ENCODE measurements around the gene ADRB2.

GRCh38 chr5:148844433-148845280 is 18.2 kb downstream of the ADRB2 start:
- TF ChIP-seq POLR2G (IDR thresholded peaks at IDR 0.05; ENCODE audit: low read depth, low read length) = no peak
- TF ChIP-seq POLR2A (IDR thresholded peaks at IDR 0.05; ENCODE audit: insufficient read depth in 1 of 2, low read depth in 2 of 2, low read length in 2 of 2) = no peak
- TF ChIP-seq PHF21A (CRISPR knock-in tag; IDR thresholded peaks at IDR 0.05) = no peak
- TF ChIP-seq ZNF331 (CRISPR knock-in tag; IDR thresholded peaks at IDR 0.05) = no peak
- no peak for TF ChIP-seq ZSCAN30 (CRISPR knock-in tag; IDR thresholded peaks at IDR 0.05)
- TF ChIP-seq NAIF1 (CRISPR knock-in tag; IDR thresholded peaks at IDR 0.05; ENCODE audit: borderline replicate concordance) = no peak
- TF ChIP-seq NFIC (IDR thresholded peaks at IDR 0.05; ENCODE audit: low read length) = no peak

All from HepG2 (cell line).